ENCODE results near the gene C15orf39.

C15orf39 gene

DNA sequence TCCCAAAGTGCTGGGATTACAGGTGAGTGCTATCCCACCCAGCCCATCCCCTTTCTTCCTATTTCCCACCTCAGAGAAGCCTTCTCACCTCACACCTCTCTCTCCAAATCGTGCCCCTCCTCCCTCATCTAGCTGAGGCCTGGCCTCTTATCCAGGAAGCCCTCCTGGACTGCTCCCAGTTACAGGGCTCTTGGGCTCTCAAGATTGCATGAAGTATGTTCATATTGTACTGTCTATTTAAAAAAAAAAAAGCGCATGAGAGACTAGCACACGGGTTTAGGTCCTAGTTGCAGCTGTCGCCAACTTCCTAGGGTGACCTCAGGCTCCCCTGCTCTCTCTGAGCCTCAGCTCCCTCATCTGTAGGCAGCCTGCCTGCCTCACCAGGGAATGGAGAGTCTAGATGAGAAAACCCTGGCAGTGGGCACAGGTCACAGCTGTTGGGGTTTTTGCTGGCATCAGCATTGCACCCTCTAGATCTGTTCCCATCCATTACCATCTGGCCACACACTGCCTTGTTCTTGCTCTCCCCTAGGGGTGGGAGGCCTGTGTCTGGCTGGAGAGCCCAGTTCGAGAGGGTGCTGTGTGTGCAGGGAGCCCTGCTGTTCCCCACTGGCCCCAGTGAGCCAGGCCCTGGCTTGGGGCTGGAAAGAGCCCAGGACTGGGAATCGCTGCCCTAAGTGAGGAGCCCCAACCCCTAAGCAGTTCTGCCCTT, 24.2 kb upstream of the C15orf39 start:
- no peak for TF ChIP-seq CTCF (IDR thresholded peaks at IDR 0.05)

DNA sequence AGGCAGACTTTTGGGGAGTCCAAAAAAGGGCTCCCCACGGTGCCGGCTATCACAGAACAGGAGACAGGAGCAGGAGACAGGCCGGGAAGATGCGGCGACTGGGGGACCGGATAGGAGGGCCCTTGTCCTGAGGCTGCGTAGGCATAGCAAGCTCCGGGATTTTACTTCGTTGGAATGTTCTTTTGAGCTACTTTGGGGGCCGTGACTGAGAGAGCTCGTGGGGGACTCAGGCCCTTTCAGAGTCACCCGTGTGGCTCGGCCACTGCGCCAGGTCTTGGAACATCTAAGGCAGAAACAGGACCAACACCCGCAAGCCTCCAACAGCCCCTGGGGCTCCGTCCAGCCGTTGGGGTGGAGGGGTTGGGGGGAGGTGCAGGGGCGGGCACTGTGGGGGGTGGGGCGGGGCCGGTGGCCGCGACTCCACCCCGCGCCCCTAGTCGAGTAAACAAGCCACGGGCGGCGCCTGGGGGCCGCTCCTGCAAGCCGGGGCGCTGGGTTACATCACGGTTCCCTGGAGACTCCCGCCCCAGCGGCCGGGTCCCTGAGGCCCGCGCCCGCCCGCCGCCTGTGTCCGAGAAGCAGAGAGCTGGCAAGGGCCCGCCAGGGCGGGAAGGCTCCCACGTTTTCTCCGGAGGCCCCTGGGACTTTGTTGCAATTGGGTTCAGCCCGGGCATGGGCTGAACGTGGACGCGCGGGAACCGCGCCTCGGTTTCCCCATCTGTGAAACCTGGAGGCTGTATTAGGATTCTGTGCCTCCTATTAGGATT, 23.3 kb upstream of the C15orf39 start:
- no peak for TF ChIP-seq CTCF (IDR thresholded peaks at IDR 0.05)

DNA sequence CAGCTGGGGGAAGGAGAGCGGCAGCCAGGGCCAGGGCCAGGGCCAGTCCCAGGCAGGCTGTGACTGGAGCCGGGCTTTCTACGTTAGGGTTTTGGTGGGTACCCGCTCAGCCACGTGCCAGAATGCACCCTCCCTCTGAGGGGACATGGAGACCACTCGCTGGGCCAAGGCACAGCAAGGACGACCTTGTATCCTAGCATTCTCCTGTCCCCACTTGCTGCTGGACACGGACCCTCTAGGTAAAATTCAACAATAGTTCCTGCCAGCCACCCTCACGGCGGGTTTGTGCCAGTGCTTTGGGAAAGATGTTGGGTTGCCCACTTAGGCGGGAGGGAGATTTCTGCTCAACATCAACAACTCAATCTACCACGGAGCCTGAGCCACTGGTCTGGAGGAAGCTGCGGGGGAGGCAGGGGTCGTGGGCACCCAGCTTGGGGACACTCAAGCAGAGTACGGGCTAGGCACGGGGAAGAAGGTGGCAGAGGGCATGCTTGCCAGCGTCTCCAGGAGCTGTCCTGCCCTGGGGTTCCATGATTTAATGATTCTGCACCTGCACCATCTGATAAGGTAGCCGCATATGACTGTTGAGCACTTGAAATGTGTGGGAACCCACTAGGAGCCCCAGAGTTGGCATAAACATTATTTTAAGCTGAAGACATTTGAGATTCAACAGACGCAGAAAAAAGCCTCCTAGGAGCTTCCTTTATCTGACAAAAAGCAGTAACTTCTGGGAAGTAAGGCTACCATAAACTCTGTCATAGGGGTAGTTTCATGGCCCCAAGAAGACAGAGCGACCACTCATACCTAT, 22.5 kb upstream of the C15orf39 start:
- no peak for TF ChIP-seq CTCF (IDR thresholded peaks at IDR 0.05)

DNA sequence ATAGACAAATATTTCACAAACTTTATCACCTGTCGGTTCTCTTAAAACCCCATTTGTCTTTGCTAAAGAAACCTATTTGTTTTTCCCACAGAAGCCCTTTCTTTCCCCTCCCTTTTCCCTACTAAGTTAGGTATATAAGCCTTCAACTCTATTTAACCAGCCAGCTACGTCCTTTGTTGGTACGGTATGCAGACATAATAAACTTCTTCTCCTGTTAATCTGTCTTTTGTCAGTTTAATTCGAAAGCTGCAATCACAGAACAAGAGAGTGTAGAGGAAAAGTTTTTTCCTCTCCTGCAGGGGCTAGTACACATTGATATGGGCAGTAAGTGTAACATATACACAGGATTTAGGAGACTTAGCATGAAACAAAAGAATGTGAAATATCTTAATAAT, 21.9 kb upstream of the C15orf39 start:
- TF ChIP-seq CTCF (IDR thresholded peaks at IDR 0.05) = no peak

DNA sequence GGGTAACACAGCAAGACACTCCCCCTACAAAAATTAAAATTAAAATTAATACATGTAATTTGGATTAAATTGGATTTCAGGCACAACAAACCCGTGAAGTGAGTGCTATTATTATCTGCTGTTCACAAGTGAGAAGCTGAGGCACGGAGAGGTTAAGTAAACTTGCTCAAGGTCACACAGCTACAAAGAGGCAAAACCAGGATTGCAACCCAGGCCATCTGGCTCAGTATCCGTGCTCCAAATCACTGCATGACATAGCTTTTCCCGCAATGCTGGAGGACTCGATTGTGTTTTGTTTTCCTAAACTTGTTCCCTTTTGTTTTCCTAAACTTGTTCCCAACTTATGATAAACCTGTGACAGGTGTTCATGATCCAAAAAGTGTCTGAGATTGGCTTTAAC, 19.9 kb upstream of the C15orf39 start:
- no peak for TF ChIP-seq CTCF (IDR thresholded peaks at IDR 0.05)

DNA sequence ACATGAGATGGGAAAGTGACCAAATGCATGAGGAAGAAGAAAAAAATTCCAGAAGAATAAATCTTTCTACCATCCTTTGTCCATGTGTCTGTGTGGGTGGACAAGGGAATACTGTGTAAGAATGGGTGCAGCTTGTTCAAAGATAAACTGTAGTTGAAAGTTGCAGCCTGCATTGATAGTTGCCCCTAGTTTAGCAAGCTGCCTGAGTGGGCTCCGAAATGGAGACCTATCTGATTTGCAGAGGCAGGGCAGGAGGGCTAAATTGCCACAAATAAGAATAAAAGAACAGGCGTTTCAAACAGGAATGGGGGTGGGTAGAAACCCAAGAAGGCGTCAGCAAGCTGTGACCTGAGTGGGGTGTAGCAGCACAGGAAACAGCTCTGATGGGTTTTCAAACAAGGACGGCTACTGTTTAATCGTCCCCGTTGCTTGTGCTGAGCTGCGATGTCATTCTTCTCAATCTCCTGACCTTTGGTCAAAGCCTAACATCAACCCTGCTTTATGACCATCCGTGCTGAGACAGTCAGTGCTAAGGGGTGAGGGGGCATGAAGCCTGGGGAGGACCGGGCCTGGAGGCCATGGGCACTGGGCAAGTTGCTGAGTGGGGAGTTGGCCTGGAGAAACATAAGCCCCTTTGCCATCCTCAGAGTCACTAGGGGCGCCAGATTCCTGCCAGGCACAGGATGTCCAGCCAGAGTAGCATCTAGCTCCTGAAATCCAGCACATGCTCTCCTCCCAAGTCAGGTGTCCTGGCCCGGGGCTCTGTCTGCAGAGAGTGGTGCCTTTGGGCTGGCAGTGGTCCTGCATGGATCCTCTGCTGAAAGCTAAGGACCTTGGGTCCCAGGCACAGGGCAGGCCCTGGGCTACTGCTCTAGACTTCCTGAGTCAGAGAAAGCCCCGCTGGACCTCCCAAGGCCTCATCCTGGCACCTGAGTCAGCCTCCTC, 19.2 kb upstream of the C15orf39 start:
- no peak for TF ChIP-seq CTCF (IDR thresholded peaks at IDR 0.05)
